BLaER1 (cell line): ENCODE data around the gene NUTM2B.
"Not testable (repeated sequence)": the region's sequence is repeated elsewhere in the genome, so short reads cannot be mapped to it uniquely, and the experiment has no call there.

ENCODE experiments used
- H3K27ac ChIP-seq: shearing (Covaris generic); formaldehyde crosslinking; 2 replicates; pipeline ENCODE4 v1.8.1; 2022
- H3K27me3 ChIP-seq: shearing (Covaris generic); formaldehyde crosslinking; 2 replicates; pipeline ENCODE4 v1.8.1; 2022
- H3K36me3 ChIP-seq: shearing (Covaris generic); formaldehyde crosslinking; 2 replicates; pipeline ENCODE4 v1.8.1; 2022
- H3K4me1 ChIP-seq: shearing (Covaris generic); formaldehyde crosslinking; 2 replicates; pipeline ENCODE4 v1.8.1; 2022
- H3K4me2 ChIP-seq: shearing (Covaris generic); formaldehyde crosslinking; 2 replicates; pipeline ENCODE4 v1.8.1; 2022
- H3K4me3 ChIP-seq: shearing (Covaris generic); formaldehyde crosslinking; 2 replicates; pipeline ENCODE4 v1.8.1; 2022
- H3K9ac ChIP-seq: shearing (Covaris generic); formaldehyde crosslinking; 2 replicates; pipeline ENCODE4 v1.8.1; 2022
- H3K9me3 ChIP-seq: shearing (Covaris generic); formaldehyde crosslinking; 2 replicates; pipeline ENCODE4 v1.8.1; 2022
- H4K20me1 ChIP-seq: shearing (Covaris generic); formaldehyde crosslinking; 2 replicates; pipeline ENCODE4 v1.8.1; 2022

Gene NUTM2B

GRCh38 chr10:79697141-79697540, 5.9 kb upstream of the NUTM2B start:
- not testable (repeated sequence) for H3K4me3 ChIP-seq

GRCh38 chr10:79700381-79700944, 2.6 kb upstream of the NUTM2B start:
- H3K9ac ChIP-seq, H4K20me1 ChIP-seq, H3K9me3 ChIP-seq, H3K4me1 ChIP-seq, H3K36me3 ChIP-seq, H3K4me3 ChIP-seq, H3K27ac ChIP-seq, H3K4me2 ChIP-seq, H3K27me3 ChIP-seq: not testable (repeated sequence)

More at GRCh38 chr10:79697141-79697540, 5.9 kb upstream of the NUTM2B start:
- not testable (repeated sequence) for H3K4me1 ChIP-seq, H4K20me1 ChIP-seq, H3K9ac ChIP-seq, H3K36me3 ChIP-seq, H3K27me3 ChIP-seq, H3K4me2 ChIP-seq, H3K9me3 ChIP-seq, H3K27ac ChIP-seq

DNA sequence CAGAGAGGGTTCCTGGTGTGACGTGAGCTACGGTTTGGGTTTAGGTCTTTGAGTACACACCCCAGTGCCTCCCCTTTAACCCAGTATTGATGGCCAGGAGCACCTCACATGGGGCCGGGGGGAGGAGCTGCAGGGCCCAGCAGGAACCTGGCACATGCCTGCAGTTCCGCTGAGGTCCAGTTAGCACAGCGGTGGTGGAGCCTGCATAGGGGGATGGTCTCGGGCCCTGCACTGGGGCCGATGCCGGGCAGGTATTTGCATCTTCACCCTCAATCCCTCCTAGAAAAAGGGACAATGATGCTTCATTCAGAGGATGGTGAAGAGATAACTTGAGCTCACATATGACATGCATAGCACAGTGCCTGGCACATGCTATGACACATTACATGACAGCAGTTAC, 4.0 kb downstream of the NUTM2B start:
- H3K9ac ChIP-seq, result not testable (repeated sequence)

GRCh38 chr10:79714976-79715375, 11.9 kb downstream of the NUTM2B start:
- H4K20me1 ChIP-seq, H3K9me3 ChIP-seq: not testable (repeated sequence)

More for the DNA sequence above, 4.0 kb downstream of the NUTM2B start:
- not testable (repeated sequence) for H3K4me1 ChIP-seq, H3K36me3 ChIP-seq, H3K27me3 ChIP-seq, H4K20me1 ChIP-seq, H3K4me2 ChIP-seq, H3K4me3 ChIP-seq, H3K27ac ChIP-seq, H3K9me3 ChIP-seq

DNA sequence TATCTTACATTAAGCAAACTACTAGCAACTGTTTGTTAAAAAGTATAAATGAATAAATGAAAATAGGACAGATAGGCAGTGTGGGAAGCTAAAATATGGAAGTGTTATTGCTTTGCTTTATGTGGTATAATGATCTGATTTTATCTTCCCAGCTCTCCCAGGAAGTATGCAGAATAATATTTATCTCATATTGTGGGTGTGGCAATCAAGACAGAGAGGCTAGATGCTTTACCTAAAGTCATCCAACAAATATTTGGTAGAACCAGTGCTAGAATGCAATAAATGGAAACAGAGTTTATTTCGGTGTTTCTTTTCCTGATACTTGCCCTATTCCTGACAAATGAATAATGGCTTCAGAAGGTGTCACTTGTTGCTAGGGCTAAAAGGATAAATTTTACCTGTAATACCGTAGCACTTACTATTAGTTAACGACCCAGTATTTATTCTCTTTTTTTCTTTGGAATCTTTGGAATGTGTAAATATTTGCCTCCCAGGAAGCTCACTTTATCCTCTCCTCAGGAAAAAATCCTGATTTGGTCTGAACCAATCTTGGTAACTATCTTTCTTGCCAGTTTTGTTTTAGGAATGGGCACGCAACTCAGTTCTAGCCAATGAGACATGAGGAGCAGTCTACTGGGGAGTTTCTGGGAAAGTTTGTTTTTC, 14.0 kb downstream of the NUTM2B start:
- not testable (repeated sequence) for H3K4me2 ChIP-seq, H3K27ac ChIP-seq, H3K36me3 ChIP-seq, H3K9ac ChIP-seq, H3K4me1 ChIP-seq, H3K4me3 ChIP-seq, H3K9me3 ChIP-seq, H4K20me1 ChIP-seq, H3K27me3 ChIP-seq

More at GRCh38 chr10:79714976-79715375, 11.9 kb downstream of the NUTM2B start:
- H3K4me3 ChIP-seq, H3K9ac ChIP-seq, H3K27ac ChIP-seq, H3K27me3 ChIP-seq, H3K36me3 ChIP-seq, H3K4me1 ChIP-seq, H3K4me2 ChIP-seq: not testable (repeated sequence)

DNA sequence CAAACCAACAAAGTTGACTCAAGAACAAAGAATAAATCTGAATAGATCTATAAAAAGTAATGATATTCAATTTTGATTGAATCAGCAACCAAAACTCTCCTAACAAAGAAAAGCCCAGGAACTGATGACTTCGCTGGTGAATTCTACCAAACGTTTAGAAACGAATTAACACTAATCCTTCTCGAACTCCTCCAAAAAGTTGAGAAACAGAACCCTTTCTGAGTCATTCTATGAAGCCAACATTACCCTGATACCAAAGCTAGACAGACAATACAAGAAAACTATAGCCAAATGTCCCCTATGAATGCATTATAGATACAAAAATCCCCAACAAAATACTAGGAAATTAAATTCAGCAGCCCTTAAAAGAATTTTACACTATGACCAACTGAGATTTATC, 17.0 kb downstream of the NUTM2B start:
- not testable (repeated sequence) for H3K9me3 ChIP-seq, H3K4me1 ChIP-seq, H3K4me3 ChIP-seq, H3K36me3 ChIP-seq, H4K20me1 ChIP-seq, H3K27ac ChIP-seq, H3K9ac ChIP-seq, H3K27me3 ChIP-seq, H3K4me2 ChIP-seq

- not testable (repeated sequence) for H3K4me2 ChIP-seq, H3K27me3 ChIP-seq, H3K9ac ChIP-seq, H3K36me3 ChIP-seq, H3K9me3 ChIP-seq, H3K4me3 ChIP-seq, H3K27ac ChIP-seq, H3K4me1 ChIP-seq, H4K20me1 ChIP-seq
Measured at GRCh38 chr10:79726620-79727019, 23.6 kb downstream of the NUTM2B start.

GRCh38 chr10:79744844-79745243, 41.8 kb downstream of the NUTM2B start:
- H3K4me3 ChIP-seq, H3K9ac ChIP-seq, H4K20me1 ChIP-seq, H3K36me3 ChIP-seq, H3K27ac ChIP-seq, H3K27me3 ChIP-seq: not testable (repeated sequence)
- Histone ChIP-seq H3K4me2 (peak overlapping the region; percentile 64), H3K9me3 (peaks cover 12% of the 10 kb centered on the region), H3K4me1 (peaks cover 21% of the 10 kb centered on the region)

DNA sequence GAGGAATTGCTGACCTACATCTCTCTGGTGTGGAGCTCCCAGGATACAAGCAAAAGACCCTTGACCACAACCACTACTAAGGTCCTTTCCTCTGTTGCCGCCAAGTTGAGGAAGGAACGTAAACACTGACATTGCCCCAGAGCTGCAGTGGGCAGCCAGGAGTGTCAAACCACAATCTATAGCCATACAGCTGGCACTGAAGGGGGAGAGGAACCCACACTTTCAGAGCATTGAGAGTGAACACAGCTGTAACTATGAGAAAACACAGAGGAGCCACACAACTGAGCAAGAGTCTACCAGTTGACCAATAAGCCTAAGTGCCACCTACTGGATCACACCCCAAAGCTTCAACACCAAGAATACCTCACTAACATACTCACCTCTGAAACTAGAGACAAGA, 45.5 kb downstream of the NUTM2B start:
- not testable (repeated sequence) for H3K27me3 ChIP-seq, H3K9ac ChIP-seq, H3K9me3 ChIP-seq, H3K27ac ChIP-seq, H3K4me3 ChIP-seq, H3K36me3 ChIP-seq, H4K20me1 ChIP-seq
- H3K4me2 ChIP-seq, result peak overlapping the region; percentile 40
- peaks cover 21% of the 10 kb centered on the region for H3K4me1 ChIP-seq

- H3K9ac ChIP-seq, H3K27ac ChIP-seq, H4K20me1 ChIP-seq, H3K4me3 ChIP-seq, H3K4me2 ChIP-seq, H3K4me1 ChIP-seq, H3K27me3 ChIP-seq, H3K9me3 ChIP-seq: not testable (repeated sequence)
- H3K36me3 ChIP-seq, result peaks cover 14% of the 10 kb centered on the region
Measured at GRCh38 chr10:79753601-79754000, 50.6 kb downstream of the NUTM2B start.

- H3K4me3 ChIP-seq, H3K9ac ChIP-seq, H3K27ac ChIP-seq, H3K9me3 ChIP-seq, H3K4me1 ChIP-seq, H3K4me2 ChIP-seq, H4K20me1 ChIP-seq, H3K27me3 ChIP-seq: not testable (repeated sequence)
- peaks cover 18% of the 10 kb centered on the region for H3K36me3 ChIP-seq
Measured at GRCh38 chr10:79758297-79758993, 55.4 kb downstream of the NUTM2B start.
